Hypothalamus (tissue), 51 donors: ENCODE data around the gene CTNNA3.

Experiments
- DNase-seq, 51 donors: peaks; one replicate each; lab custom pipeline; 2025; lab: John Stamatoyannopoulos, UW

The CTNNA3 gene

DNA sequence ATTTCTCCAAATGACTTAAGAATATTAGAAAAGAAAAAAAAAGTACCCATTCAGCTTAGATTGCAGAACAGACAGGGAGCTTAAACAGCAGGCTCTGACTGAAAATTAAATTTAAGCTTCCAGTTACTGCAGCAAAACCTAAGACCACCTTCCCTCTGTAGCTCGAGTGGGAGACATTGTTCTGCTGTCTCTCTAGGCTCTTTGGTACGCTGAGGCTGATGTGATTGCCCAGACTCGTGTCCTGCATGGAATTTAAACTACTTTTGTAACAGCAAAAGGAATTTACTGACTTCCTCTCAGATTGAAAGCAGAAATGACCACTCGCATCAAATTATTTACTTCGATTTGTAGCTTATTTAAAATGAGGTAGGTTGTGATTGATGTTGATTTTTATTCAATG lies 645.6 kb downstream of the CTNNA3 start:
- DNase-seq, result peak in 4 of 51 donors; percentile 2 to 13 (median 4)

DNA sequence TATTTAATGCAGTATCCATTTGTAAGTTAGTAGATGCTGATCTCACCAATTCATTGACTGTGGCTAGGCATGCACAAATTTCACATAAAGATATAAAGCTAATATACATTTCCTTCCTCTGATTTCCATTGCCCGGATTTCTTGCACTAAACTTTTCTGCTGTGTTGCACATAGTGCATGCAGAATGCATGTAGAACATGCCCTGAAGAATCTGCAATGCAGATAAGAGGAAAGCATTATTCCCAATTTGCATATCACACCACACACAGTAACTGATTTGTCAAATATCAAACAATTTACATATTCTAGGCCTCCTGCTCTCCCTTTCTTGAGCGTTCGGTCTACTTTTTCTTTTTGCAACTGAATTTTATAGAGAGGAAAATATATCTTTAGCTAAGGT lies 646.0 kb downstream of the CTNNA3 start:
- DNase-seq, result no peak

GRCh38 chr10:67046507-67046906 lies 649.5 kb downstream of the CTNNA3 start:
- DNase-seq, result no peak

GRCh38 chr10:67045404-67045803 lies 650.6 kb downstream of the CTNNA3 start:
- peak in 1 of 51 donors; percentile 1 for DNase-seq

DNA sequence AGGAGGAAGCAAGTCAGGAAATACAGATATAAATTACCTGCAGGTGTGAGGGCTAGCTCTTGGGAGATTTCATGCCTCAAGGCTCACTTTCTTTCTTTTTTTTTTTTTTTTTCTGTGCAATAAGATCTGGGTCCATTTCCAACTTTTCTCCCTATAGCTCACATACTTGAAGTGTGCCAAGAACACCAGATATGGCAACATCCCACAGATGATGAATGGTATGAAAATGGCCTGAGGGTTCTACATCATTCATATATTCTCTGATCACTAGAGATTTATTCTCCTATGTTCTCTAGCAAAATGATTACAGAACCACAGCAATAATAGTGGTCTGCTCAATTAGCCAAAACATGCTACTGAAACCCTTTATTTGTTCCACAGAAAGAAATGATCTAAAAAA lies 653.0 kb downstream of the CTNNA3 start:
- no peak for DNase-seq

DNA sequence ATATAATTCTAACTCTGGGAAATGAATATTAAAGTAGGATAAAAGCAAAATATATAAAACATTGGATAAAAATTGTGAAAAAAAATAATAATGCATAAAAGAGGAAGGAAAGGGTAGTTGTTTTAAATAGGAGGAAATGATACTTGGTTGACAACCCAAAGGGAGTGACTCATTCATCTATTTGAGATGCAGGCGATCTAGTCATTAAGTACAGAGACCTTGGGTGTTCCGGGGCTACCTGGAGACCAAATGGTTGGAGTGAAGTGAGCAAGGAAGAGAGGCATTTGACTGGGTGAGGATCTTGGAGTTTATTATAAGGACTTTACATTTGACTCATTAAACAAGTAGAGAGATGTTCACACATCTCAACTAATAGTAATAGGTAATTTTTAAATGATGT lies 659.2 kb downstream of the CTNNA3 start:
- no peak for DNase-seq

DNA sequence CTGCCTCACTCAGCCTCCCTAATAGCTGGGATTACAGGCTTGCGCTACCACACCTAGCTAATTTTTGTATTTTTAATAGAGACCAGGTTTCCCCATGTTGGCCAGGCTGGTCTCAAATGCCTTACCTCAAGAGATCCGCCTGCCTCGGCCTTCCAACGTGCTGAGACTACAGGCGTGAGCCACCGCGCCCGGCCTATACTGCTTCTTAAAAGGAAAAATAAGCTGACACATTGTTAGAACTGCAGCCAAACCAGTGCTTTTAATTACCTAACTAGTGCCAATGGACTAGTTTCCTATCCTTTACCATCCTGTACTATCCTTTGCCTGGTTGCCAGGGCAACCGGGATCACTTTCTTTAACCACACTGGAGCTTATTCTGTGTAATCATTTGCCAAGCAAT lies 662.1 kb downstream of the CTNNA3 start:
- no peak for DNase-seq

- no peak for DNase-seq
Measured at GRCh38 chr10:67022099-67022498, 673.9 kb downstream of the CTNNA3 start.

GRCh38 chr10:67017218-67017617 lies 678.8 kb downstream of the CTNNA3 start:
- no peak for DNase-seq

- DNase-seq, result no peak
Measured at GRCh38 chr10:67015225-67015624, 680.8 kb downstream of the CTNNA3 start.

- DNase-seq, result no peak
Measured at GRCh38 chr10:67011981-67012380, 684.0 kb downstream of the CTNNA3 start.

GRCh38 chr10:67011480-67011879 lies 684.5 kb downstream of the CTNNA3 start:
- no peak for DNase-seq

- no peak for DNase-seq
Measured at GRCh38 chr10:67005981-67006380, 690.0 kb downstream of the CTNNA3 start.

DNA sequence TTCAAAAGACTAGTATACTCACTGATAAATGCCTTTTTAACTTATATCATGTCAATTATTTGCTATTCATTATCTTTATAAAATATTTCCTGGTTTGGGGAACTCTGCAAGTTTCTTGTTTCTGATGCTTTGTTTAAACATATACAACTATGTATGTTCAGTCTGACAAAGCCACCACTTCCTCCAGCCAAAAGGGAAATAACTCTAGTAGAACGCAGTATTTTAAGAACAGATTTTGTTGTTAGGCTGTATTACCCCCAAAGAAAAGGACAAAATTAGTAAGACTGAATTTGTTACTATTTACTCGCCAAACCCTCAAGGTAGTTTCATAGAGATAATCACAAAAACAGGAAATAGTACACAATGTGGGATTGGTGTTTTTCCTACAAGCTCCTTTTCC lies 691.3 kb downstream of the CTNNA3 start:
- no peak for DNase-seq

DNA sequence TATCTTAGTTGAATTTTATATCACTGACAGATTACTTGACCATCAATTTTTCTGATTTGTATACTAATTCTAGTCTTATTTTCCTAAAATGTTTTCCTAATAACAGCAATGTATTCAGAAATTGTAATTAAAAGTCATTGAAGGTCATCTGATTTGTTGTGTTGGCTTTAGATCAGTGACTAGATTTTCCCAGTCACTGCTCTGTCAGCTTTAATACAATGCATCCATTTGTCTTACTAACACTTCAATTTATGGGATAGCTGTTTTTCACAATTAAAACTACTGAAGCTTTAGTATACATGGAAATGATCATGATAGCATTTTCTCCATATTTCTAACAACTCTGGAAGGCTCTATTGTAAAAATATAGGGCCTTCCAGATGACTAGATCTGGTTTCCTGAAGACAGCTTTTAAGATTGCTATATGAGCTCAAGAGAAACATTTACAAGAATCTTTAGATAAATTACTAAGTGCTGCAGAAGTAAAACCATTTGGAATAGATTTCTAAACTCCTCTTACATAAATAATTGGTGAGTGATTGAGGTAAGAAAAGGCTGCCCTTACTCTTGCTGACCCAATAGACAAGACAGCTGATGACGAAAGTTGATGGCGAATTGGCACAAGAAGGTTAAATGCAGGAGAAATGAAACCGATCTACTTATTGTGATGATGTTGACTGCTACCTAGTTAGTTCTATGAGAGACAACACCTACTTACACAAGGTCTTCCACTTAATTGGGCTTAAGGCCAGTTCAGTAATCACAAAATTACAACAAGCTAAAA lies 696.0 kb downstream of the CTNNA3 start:
- peak in 1 of 51 donors; percentile 1 for DNase-seq

DNA sequence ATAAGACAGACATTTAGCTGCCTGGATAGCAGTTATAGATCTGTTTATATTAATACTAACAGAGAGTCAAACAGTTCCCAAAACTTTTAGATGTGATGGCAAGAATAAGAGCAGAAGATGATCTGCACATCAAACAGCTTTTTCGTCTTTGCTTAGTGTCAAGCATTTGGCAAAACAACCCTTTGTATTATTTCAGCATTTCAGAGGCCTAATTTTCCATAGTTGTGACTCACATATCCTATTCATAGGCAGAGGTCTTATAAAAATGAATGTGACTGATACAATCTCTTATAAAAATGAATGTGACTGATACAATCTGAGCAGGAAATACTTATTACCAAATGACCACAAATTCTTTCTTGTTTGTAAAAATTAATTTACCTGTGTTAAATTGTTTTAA lies 699.0 kb downstream of the CTNNA3 start:
- DNase-seq, result no peak

GRCh38 chr10:66990143-66990830 lies 705.7 kb downstream of the CTNNA3 start:
- no peak for DNase-seq

DNA sequence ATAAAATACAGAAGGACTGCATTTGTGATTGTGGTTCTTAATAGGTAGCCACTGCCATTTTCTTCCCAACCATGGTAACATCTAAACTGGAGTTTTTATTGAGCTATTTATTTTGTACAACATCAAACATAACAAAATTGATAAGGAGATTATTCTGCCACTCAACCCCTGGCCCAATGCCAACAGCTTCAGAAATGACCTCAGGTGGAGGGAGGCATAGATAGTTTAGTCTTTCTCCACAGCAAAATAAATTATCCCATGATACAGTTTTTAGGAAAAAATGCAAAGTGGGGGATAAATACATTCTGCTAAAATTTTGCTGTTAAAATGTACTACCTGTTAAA lies 712.5 kb downstream of the CTNNA3 start:
- no peak for DNase-seq

GRCh38 chr10:66982792-66983474 lies 713.1 kb downstream of the CTNNA3 start:
- peak in 9 of 51 donors; percentile 3 to 20 (median 12) for DNase-seq

- no peak for DNase-seq
Measured at GRCh38 chr10:66982053-66982420, 714.0 kb downstream of the CTNNA3 start.

DNA sequence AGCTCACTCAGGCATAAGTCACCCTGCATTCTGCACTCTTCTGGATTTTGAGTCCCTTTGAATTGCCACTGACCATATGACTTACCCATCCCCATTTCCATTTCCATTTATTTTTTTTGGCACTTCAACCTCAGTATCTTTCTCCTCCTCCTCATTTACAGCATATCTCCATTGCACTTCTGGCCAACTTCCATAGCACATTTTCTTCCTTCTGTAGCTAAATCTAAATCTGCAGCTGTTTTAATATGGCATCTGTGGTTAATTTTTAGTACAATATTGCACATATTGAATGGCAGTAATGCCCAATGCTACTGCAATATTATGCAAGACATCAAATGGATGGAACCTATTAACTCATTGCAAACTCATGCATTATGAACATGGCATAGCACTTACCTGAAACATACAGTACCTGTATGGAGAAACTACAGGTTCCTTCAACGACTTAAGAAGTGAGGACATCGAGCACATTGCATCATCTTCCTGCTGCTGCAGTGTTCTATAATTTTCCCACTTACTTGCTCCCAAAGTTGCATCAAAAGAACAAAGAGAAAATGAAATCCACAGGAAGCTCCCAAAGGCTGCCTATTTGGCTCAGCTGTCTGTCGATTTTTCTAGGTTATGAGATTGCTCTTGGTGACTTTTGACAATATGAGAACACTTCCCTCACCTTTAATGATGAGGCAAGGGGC lies 714.5 kb downstream of the CTNNA3 start:
- no peak for DNase-seq
